CD4-positive, alpha-beta T cell (primary cell): ENCODE measurements around the gene AEBP1. TPM values are rescaled to one million over a fixed set of nuclear protein-coding genes. Genes with fewer than 3 reads are reported as not detected.

ENCODE experiments used
- ATAC-seq: fragments of 200-7000 bp; cut with Tn5 transposase; one replicate; pipeline ENCODE4 v1.10.0; 2022; ENCODE audit warnings: mild to moderate bottlenecking; ENCODE audit not compliant: poor library complexity
- CTCF ChIA-PET: fragments of 350-600 bp; sonication (Branson Sonifier 250); formaldehyde crosslinking; loops from one replicate; lab custom pipeline; 2021; ENCODE audit warnings: antibody characterized with exemption, inconsistent platforms; lab: Charles Lee
- POLR2A ChIA-PET: fragments of 350-600 bp; sonication (Branson Sonifier 250); formaldehyde crosslinking; loops from one replicate; lab custom pipeline; 2021; ENCODE audit warnings: antibody characterized with exemption, inconsistent platforms; lab: Charles Lee
- DNase-seq, 14 experiments: peaks; one replicate each; pipeline ENCODE4 v3.0.0-alpha.2; 2013 to 2020; ENCODE audit warnings: mixed read lengths in 2 of 14
- H3K27ac ChIP-seq, 2 donors: one replicate each; pipeline versions ENCODE4 v1.5.1 to v1.7.0; 2013; ENCODE audit warnings: low read length in 2 of 2, low read depth in 1 of 2, mild to moderate bottlenecking in 1 of 2
- H3K27me3 ChIP-seq, 2 experiments: 1 replicate in 1 of 2; 2 replicates in 1 of 2; pipeline versions ENCODE4 v1.6.1 to v1.7.0; 2013; ENCODE audit warnings: low read length in 2 of 2, control low read depth in 1 of 2, mild to moderate bottlenecking in 1 of 2, moderate library complexity in 1 of 2; ENCODE audit not compliant: insufficient read depth in 2 of 2, control insufficient read depth in 1 of 2
- H3K36me3 ChIP-seq: one replicate; pipeline ENCODE4 v1.6.1; 2013; ENCODE audit warnings: low read length, control low read depth; ENCODE audit not compliant: insufficient read depth
- H3K4me1 ChIP-seq: one replicate; pipeline ENCODE4 v1.6.1; 2013; ENCODE audit warnings: low read length, control low read depth; ENCODE audit not compliant: insufficient read depth
- H3K4me3 ChIP-seq: one replicate; pipeline ENCODE4 v1.5.1; 2013; ENCODE audit warnings: mild to moderate bottlenecking, low read length, moderate library complexity
- H3K9me3 ChIP-seq, 2 experiments: 1 replicate in 1 of 2; 2 replicates in 1 of 2; pipeline versions ENCODE4 v1.6.1 to v1.7.0; 2013; ENCODE audit warnings: low read length in 2 of 2, mild to moderate bottlenecking in 2 of 2, control low read depth in 1 of 2, moderate library complexity in 1 of 2; ENCODE audit not compliant: control insufficient read depth in 1 of 2, insufficient read depth in 1 of 2
- H3K27ac Mint-ChIP-seq: one replicate; pipeline ENCODE4 v1.8.0; 2020; ENCODE audit warnings: mixed read lengths
- H3K27me3 Mint-ChIP-seq: one replicate; pipeline ENCODE4 v1.8.0; 2021; ENCODE audit warnings: mixed read lengths
- H3K36me3 Mint-ChIP-seq: one replicate; pipeline ENCODE4 v1.8.0; 2021; ENCODE audit warnings: low read depth, mixed read lengths
- H3K4me1 Mint-ChIP-seq: one replicate; pipeline ENCODE4 v1.8.0; 2021; ENCODE audit warnings: low read depth, mixed read lengths
- H3K4me3 Mint-ChIP-seq: one replicate; pipeline ENCODE4 v1.8.0; 2020; ENCODE audit warnings: mild to moderate bottlenecking, mixed read lengths
- H3K9me3 Mint-ChIP-seq: one replicate; pipeline ENCODE4 v1.8.0; 2020; ENCODE audit warnings: mixed read lengths
- intact Hi-C, 2 experiments: fragments of 100-400 bp; cut with DNase I in 1 of 2; cut with micrococcal nuclease in 1 of 2; formaldehyde crosslinking; loops; one replicate each; pipeline versions ENCODE4 v1.15.1 to v1.9.0; 2023 to 2025; cut with DNase I, micrococcal nuclease
- total RNA-seq, 174 experiments: library from RNA in 2 of 174; stranded (reverse) in 2 of 174; gene quantifications; one replicate each; pipeline ENCODE4 v1.2.3 and lab custom pipeline; 2021 to 2026
- TF ChIP-seq, protein P1 (sequence below): fragments of 200-600 bp; IDR thresholded peaks from one replicate; pipeline ENCODE4 v1.8.0; 2022; ENCODE audit warnings: antibody characterized with exemption, mild to moderate bottlenecking

Gene AEBP1
- total RNA-seq, 2 experiments from 2014 or later = 20.3 to 21.3 TPM

DNA sequence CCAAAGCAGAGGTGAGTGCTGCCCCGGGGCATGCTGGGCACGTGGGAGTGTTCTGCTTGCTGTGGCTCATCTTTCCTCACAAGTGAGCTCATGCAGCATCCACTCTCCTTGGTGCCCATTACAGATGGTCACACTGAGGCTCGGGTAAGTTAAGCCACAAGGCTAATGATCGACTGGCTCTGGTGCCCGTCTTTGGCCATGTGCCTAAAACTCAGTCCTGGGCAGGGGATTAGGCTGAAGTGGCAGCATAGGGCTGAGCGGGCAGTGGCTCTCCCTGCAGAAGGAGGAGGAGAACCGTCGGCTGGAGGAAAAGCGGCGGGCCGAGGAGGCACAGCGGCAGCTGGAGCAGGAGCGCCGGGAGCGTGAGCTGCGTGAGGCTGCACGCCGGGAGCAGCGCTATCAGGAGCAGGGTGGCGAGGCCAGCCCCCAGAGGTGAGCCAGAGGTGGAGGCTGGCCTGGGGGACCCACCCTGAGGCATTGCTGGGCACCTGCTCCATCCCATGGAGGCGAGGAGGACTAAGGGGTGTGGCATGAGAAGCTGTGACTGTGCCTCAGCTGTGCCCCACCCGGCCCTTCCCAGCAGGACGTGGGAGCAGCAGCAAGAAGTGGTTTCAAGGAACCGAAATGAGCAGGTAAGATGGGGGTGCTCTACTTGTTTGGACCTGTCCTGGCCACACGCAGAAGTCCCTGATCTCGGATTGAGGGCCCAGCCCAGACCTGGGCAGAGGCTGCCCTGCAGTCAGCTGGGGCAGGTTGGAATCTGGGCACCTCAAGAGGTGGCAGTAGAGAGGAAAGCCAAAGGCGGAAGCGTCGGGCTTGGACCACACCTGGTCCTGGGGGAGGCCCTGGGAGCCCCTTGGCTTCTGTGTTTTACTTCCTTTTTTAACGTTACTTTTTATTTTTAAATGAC is 46.0 kb upstream of the AEBP1 start:
- TF ChIP-seq, protein P1, sequence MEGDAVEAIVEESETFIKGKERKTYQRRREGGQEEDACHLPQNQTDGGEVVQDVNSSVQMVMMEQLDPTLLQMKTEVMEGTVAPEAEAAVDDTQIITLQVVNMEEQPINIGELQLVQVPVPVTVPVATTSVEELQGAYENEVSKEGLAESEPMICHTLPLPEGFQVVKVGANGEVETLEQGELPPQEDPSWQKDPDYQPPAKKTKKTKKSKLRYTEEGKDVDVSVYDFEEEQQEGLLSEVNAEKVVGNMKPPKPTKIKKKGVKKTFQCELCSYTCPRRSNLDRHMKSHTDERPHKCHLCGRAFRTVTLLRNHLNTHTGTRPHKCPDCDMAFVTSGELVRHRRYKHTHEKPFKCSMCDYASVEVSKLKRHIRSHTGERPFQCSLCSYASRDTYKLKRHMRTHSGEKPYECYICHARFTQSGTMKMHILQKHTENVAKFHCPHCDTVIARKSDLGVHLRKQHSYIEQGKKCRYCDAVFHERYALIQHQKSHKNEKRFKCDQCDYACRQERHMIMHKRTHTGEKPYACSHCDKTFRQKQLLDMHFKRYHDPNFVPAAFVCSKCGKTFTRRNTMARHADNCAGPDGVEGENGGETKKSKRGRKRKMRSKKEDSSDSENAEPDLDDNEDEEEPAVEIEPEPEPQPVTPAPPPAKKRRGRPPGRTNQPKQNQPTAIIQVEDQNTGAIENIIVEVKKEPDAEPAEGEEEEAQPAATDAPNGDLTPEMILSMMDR = no peak
- H3K27me3 Mint-ChIP-seq = no peaks in the 10 kb centered on the region
- ATAC-seq = no peak
- H3K4me3 Mint-ChIP-seq = no peak overlapping the region
- no peaks in the 10 kb centered on the region for H3K9me3 Mint-ChIP-seq
- ChIA-PET CTCF (no interaction called here), POLR2A (no interaction called here)
- Histone ChIP-seq H3K36me3 (peaks cover 82% of the 10 kb centered on the region), H3K27ac (peak overlapping the region in 1 of 2 donors; percentile 11), H3K4me1 (peaks cover 6% of the 10 kb centered on the region), H3K9me3 (no peaks in the 10 kb centered on the region), H3K4me3 (no peak overlapping the region), H3K27me3 (no peaks in the 10 kb centered on the region)
- peak in 1 of 14 experiments; percentile 26 for DNase-seq
- intact Hi-C loops = no loop called here
- H3K27ac Mint-ChIP-seq = peak overlapping the region; percentile 51
- peaks cover 80% of the 10 kb centered on the region for H3K36me3 Mint-ChIP-seq
- H3K4me1 Mint-ChIP-seq = peaks cover 15% of the 10 kb centered on the region

DNA sequence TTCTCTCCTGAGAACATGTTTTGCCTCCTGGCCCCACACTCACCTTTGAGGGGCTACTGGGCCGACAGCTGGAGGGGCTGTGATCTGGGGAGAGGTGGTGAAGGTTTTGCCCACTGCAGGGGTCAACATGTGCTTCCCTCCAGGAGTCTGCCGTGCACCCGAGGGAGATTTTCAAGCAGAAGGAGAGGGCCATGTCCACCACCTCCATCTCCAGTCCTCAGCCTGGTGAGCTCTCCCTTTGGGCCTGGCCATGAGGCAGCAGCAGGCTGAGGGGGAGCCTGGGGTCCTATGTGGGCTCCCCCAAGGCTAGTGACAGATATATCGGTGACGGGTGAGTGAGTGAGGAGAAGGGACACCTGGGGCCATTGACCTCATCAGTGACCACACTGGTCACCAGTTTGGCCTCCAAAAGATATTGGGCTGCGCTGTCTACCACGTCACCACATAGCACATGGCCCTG is 45.4 kb upstream of the AEBP1 start:
- peak overlapping the region; percentile 30 for H3K27ac Mint-ChIP-seq
- POLR2A ChIA-PET = no interaction called here
- TF ChIP-seq, protein P1 = no peak
- Histone ChIP-seq H3K36me3 (peaks cover 78% of the 10 kb centered on the region), H3K4me3 (no peak overlapping the region), H3K4me1 (peaks cover 6% of the 10 kb centered on the region), H3K9me3 (peaks cover 0 to 4% of the 10 kb centered on the region in 2 experiments), H3K27ac (no peak overlapping the region), H3K27me3 (no peaks in the 10 kb centered on the region)
- peaks cover 75% of the 10 kb centered on the region for H3K36me3 Mint-ChIP-seq
- no peak for ATAC-seq
- H3K4me3 Mint-ChIP-seq = no peak overlapping the region
- H3K27me3 Mint-ChIP-seq = no peaks in the 10 kb centered on the region
- CTCF ChIA-PET = no interaction called here
- intact Hi-C loops = no loop called here
- peak in 1 of 14 experiments; percentile 26 for DNase-seq
- H3K4me1 Mint-ChIP-seq = peaks cover 14% of the 10 kb centered on the region
- no peaks in the 10 kb centered on the region for H3K9me3 Mint-ChIP-seq

DNA sequence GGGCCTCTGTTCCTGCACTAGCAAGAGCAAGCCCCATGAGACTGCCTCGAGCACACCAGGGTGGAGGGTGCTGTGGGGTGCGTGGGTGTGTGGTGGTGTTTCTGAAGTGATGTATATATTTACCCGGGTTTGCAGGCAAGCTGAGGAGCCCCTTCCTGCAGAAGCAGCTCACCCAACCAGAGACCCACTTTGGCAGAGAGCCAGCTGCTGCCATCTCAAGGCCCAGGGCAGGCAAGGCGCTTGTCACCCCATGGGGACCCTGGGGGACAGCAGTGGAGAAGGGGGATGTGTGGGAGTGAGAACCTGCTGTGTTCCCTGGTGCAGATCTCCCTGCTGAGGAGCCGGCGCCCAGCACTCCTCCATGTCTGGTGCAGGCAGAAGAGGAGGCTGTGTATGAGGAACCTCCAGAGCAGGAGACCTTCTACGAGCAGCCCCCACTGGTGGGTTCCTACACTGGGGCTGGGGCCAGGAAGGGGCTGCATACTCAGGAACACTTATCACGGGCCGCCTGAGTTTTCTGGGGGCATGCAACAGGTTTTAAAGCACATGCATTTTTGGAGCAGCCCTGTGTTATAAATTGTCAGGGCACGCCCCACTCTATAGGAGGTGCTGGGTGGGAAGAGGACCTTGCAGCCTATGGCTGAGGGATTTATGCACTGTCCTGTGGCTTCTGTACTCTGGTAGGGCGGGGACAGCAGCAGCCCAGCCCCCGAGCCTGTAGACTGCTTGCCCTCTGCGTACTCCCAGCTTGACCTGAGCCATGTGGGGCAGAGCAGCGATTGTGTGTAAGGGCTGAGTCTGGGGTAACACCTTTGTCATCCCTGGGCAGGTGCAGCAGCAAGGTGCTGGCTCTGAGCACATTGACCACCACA is 44.7 kb upstream of the AEBP1 start:
- H3K36me3 ChIP-seq = peaks cover 77% of the 10 kb centered on the region
- H3K9me3 ChIP-seq = peaks cover 0 to 6% of the 10 kb centered on the region in 2 experiments
- no peak overlapping the region for H3K4me3 Mint-ChIP-seq
- no peaks in the 10 kb centered on the region for H3K27me3 ChIP-seq
- H3K27me3 Mint-ChIP-seq = no peaks in the 10 kb centered on the region
- H3K9me3 Mint-ChIP-seq = no peaks in the 10 kb centered on the region
- intact Hi-C loops = no loop called here
- H3K36me3 Mint-ChIP-seq = peaks cover 72% of the 10 kb centered on the region
- H3K4me1 Mint-ChIP-seq = peaks cover 14% of the 10 kb centered on the region
- POLR2A ChIA-PET = no interaction called here
- TF ChIP-seq, protein P1 = no peak
- H3K4me3 ChIP-seq = no peak overlapping the region
- no peak overlapping the region for H3K27ac Mint-ChIP-seq
- CTCF ChIA-PET = no interaction called here
- H3K27ac ChIP-seq = no peak overlapping the region
- DNase-seq (peak in 1 of 14 experiments; percentile 29), ATAC-seq (no peak)
- H3K4me1 ChIP-seq = peaks cover 6% of the 10 kb centered on the region
